Activated CD4-positive, CD25-positive, alpha-beta regulatory T cell treated with anti-CD3 and anti-CD28 coated beads, Interleukin-2, amount 50 U/mL, for 16 hours (primary cell): ENCODE measurements around the gene SNW1.
A peak's percentile ranks its signal among the peaks of the same experiment; 100 is the strongest.
"Not testable (repeated sequence)": the region's sequence is repeated elsewhere in the genome, so short reads cannot be mapped to it uniquely, and the experiment has no call there.

Experiments used
- DNase-seq: peaks from one replicate; pipeline ENCODE4 v3.0.0-alpha.2; 2020; ENCODE audit warnings: low read depth, low spot score

Gene SNW1

DNA sequence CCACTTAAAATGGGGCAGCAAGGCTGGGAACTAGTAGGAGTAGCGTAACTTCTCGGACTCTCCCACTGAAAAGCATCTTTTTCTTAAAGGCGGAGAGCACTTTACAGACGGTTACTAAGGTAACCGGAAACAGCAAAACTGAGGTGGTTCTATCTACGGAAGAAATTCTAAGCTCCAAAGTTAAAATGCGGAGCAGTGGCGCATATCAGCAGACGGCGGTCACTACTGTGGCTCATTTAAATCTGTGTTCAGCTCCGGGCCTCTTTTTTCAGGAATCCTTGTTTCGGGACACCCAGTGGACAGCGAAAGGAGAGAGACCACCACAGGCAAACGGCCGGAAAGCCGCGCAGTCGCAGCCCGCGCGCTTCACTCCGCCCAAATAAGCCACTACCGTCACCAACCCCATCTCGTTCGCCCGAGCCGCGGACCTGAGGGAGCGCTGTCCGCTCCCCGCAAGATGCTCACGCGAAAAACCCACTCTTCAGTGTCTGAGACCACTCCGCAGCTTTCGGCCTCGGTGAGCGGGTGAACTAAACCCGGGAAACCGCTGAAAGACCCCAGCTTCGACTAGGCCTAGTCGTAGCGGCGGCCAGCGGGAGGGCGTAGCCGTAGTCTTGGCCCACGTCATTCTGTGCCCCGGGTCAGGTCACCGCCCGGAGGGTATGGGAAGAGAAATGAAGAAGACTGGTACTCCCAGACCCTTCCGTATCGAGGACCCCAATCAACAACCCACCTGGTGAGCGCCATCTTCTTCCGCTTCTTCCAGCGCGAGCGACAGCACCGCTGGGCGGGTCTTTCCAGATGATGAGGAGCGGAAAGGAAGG, at the start of gene SNW1:
Gene SNW1, minus strand, starts transcription at position 776 of the 824 bp plus-strand sequence. Its CDS starts 29 bp downstream, at position 747.
- DNase-seq, result peak; percentile 88

DNA sequence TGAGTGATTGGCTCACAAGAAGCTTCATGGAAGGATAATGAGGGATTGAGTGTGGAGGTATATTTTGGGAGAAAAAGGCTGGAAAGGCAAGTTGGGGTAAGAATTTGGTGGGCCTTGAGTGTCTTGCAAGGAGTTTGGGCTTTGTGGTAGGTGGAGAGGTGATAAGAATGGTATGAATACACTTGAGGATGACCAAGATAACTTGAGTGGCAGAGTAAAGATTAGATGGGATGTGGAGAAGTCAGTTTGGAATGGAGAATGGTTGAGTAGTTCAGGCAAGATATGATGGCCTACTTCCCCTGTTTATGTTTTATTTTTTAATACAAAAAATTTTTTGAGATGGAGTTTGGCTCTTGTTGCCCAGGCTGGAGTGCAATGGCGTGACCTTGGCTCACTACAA, 48.1 kb upstream of the SNW1 start:
- DNase-seq, result no peak

DNA sequence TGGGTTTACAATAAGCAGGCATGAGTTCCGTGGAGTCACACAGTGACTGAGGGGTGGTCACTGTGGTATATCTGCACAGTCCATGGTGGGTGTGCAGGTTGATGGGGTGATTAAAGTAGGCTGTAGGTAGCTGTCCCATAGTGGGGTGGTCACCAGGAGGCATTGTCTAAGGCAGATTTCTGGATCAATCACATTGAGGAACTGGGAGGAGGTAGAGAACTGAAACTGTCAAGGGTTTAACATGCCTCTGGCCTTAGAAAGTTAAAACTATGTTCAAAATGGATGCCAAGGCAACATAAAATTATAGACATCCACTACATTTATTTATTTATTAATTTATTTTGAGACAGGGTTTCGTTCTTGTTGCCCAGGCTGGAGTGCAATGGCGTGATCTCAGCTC, 47.3 kb upstream of the SNW1 start:
- DNase-seq, result no peak

DNA sequence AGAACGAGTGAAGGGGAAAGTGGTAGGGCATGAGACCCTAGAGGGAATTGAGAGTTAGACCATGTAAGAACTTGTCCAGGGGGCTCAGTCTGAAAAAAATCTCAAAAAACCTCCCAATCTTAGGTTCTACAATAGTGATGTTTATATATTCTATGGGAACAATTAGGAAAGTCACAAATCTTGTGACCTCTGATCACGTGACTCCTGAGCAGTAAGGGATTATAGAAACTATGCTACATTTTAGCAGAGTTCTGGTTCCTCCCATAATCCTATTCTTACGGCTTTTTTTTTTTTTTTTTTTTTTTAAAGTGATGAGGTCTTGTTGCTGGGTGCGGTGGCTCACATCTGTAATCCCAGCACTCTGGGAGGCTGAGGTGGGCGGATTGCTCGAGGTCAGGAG, 44.8 kb upstream of the SNW1 start:
- no peak for DNase-seq

DNA sequence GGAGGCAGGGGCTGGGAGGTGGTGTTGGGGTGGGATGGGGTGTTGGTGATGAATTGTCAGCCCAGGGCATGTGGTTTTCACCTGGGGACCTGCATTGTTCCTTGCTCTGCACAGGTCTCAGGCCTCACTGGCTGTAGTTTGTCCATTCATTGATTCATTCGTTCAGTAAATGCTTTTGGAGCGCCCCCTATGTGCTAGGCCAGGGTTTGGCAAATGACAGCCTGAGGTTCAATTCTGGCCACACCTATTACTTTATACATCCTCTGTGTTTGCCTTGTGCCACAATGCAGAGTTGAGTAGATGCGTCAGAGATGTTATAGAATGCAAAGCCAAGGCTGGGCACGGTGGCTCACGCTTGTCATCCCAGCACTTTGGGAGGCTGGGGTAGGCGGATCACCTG, 43.6 kb upstream of the SNW1 start:
- no peak for DNase-seq

DNA sequence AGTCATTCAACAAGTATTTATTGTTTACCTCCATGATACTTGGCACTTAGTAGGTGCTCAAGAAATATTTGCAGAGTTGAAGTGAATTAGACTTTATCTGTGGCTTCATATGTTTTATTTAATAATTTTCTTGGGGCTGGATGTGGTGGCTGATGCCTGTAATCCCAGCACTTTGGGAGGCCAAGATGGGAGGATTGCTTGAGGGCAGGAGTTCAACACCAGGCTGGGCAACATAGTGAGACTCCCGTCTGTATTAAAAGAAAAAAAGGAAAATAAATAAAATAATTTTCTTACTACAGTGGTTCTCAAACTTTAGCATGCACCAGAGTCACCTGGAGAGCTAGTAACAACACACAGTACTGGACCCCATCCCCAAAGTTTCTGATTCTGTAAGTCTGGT, 39.9 kb upstream of the SNW1 start:
- DNase-seq, result no peak

DNA sequence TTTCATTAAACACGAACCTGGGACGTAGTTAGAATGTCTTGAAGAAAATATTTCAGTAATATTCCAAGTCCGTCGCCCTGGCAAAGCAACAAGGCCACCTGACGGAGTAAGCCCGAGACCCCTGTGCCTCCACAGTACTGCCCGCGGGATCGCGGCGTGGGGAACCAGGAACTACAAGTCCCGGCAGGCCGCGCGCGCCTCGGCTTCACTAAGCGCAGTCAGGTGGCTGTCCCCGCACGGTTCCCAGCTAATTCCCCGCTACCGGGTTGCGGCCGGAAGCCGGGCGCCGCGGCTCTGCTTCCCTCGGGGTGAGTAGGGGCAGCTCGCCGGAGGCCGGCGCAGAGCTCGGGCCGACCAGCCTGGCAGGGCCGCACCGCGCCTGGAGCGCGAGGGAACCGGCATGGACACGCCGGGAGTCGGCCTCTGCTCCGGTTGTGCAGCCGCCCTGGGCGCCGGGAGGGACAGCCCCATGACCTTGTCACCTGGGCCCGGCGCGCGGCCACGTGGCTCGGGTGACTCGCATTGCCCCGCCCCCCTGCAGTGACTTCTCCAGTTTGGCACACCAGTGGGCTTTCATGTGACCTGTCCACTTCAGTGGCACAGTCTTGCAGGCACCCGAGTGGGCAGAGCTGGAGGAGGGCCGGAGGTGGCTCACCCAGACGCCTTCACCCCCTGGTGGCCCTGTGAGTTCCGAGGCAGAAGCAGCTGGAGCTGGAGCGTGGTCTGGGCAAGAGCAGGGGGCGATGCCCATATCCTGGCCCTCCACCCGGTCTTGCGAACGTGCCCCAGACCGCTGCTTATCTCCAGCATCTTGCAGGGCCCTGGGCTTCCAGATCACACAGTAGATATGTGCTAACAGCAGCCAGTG, 39.1 kb upstream of the SNW1 start, which contains the start of gene ADCK1:
Gene ADCK1, plus strand, starts transcription at position 247 of the 868 bp plus-strand sequence. CDS start 18,870 bp downstream, outside the sequence.
- peak; percentile 58 for DNase-seq

DNA sequence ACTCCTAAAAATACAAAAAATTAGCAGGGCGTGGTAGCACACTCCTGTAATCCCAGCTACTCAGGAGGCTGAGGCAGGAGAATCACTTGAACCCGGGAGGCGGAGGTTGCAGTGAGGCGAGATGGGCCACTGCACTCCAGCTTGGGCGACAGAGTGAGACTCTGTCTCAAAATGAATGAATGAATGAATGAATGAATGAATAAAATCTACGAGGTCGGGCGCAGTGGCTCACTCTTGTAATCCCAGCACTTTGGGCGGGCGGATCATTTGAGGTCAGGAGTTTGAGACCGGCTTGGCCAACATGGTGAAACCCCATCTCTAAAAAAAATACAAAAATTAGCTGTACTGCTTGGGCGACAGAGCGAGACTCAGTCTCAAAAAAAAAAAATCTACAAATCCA, 38.5 kb upstream of the SNW1 start:
- DNase-seq, result not testable (repeated sequence)

DNA sequence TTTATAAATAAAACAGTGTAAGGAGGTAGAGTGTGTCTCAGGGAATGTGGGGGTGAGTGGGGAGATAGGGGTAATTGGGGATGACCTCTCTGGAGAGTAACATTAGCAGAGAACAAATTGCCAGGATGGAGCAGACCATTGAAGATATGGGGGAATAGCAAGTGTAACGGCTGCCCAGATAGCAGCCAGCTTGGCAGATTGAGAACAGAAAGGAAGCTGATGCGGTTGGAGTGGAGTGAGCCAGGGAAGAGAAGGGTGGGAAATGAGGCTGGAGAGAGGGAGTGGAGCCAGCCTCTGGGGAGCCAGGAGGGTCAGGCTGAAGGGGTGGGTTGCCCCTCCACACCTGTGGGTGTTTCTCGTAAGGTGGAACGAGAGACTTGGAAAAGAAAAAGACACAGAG, 33.4 kb upstream of the SNW1 start:
- no peak for DNase-seq

DNA sequence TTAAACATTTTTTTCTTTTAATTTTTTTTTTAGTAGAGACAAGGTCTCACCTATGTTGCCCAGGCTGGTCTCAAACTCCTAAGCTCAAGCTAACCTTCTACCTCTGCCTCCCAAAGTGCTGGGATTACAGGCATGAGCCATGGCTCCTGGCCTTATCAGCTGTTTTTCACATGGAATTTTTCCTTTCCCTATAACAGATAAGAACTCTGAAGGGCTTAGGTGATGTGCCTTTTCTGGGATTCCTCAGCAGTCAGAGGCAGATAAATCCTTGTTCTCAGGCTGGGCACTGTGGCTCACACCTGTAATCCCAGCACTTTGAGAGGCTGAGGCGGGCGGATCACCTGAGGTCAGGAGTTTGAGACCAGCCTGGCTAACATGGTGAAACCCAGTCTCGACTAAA, 32.3 kb upstream of the SNW1 start:
- not testable (repeated sequence) for DNase-seq

DNA sequence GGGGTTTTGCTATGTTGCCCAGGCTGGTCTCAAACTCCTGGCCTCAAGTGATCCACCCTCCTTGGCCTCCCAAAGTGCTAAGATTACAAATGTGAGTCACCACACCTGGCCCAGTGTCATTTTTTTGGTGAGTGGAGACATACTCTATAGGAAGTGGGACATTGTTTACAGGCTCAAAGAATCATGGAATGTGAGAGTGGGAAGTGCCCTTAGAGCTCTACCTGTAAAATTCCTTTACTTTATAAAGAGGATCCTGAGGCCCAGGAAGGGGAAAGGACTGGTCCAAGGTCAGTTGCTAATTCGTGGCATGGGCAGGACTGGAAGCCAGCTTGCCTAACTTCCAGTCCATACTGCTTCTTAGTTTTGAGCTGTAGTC, 30.3 kb upstream of the SNW1 start:
- DNase-seq, result no peak

DNA sequence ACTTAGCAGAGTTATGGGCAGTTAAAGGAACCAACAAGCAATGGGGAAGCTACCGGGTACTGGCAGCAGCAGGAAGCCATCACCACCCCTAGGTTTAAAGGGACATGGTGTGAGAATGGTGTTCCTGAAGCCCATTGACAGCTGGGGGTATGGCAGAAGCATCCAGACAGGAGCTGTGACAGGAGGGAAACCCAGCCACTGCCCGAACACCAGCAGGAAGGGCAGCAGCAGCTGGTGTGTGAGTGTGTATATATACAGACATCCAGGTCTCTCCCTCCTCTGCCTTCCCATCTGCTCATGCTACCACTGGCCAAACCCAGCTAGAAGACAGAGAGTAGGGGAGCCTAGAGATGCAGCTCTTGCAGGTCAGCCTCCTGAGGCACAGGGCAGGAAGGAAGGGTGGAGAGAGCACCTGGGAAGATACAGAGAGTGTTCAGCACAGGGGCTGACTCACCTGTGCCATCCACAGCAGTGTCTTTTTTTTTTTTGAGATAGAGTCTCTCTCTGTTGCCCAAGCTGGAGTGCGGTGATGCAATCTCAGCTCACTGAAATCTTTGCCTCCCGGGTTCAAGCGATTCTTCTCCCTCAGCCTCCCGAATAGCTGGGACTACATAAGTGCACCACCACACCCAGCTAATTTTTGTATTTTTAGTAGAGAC, 29.7 kb upstream of the SNW1 start:
- DNase-seq, result no peak

DNA sequence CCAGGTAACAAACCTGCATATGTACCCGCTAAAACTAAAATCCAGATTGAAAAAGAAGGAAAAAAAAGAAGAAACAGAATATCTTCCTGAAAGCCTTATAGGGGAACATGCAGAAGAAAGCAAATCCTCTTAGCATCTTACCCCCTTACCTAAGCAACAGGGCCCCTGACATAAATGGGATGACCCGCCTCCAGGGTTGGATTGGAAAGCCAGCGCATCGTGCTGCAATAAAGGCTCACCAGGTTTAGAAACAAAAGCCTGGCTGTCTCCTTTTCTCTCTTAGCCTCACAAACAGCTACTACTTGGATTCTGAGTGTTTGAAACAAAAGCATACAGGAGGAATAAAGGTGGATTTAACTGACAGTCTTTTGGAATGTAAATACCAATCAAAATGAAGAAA, 25.2 kb upstream of the SNW1 start:
- no peak for DNase-seq

DNA sequence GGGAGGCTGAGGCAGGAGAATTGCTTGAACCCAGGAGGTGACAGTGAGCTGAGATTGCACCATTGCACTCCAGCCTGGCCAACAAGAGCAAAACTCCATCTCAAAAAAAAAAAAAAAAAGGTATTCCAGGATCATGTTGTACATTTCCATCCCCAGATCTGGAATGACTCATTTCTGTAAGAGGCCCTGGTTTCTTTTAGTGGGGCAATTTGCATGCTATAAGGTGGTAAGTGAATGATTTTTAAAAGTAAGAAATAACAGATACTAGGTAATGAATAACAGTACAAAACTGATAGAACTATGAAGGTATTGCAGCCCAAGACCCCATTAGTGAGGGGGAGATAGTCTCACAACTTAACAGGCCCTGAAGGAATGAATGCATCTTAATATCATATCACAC, 21.2 kb upstream of the SNW1 start:
- no peak for DNase-seq

DNA sequence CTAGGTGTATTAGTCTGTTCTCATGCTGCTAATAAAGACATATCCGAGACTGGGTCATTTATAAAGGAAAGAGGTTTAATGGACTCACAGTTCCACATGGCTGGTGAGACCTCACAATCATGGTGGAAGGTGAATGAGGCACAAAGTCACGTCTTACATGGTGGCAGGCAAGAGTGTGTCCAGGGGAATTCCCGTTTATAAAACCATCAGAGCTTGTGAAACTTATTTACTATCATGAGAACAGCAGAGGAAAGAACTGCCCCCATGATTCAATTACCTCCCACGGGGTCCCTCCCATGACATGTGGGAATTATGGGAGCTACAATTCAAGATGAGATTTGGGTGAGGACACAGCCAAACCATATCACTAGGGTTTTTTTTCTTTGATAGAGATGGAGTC, 13.0 kb upstream of the SNW1 start:
- DNase-seq, result not testable (repeated sequence)

DNA sequence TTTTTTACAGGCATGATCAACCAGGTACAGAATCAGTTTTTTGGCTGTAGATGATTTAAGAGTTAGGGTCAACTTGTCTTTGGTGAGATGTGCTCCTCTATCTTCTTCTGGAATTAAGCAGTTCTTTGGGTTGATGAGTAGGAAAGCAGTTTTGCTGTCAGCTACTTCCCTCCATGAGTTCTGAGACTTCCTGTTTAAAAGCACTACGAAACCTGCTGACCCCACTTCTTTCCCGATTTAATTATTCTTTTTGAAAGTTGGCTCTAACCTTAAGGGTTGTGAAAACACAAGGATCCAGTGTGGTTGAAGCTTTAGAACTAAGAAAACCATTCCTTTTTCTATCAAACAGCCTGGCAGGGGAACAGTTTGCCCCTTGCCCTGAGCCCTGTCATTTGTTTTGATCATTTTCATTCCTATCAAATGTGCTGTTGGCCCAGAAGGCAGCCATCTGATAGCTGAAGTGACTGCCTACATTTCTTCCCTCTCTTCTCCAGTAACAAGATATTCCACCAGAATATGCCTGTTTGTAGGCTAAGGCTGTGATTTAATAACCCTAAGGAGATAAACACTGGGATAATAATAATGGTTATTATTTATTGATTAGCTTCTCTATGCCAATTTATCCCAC, 7.6 kb upstream of the SNW1 start:
- DNase-seq, result not testable (repeated sequence)

DNA sequence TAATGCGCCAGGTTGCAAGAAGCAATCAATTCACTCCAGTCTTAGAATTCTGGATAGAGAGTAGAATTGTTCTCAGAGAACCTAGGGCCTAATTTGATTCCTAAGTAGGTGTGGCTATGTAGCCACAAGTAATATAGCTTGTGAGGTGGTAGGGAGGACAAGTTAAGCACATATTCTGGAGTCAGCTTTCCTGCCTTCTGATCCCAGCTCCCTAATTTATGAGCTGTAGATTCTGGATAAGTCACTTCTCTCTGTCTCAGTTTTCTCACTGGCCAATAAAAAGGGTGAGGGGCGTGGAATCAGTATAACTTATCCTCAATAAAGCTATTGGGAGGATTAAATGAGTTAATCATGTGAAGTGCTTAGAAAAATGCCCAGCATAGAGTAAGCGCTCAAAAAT, 3.0 kb upstream of the SNW1 start:
- DNase-seq, result no peak

DNA sequence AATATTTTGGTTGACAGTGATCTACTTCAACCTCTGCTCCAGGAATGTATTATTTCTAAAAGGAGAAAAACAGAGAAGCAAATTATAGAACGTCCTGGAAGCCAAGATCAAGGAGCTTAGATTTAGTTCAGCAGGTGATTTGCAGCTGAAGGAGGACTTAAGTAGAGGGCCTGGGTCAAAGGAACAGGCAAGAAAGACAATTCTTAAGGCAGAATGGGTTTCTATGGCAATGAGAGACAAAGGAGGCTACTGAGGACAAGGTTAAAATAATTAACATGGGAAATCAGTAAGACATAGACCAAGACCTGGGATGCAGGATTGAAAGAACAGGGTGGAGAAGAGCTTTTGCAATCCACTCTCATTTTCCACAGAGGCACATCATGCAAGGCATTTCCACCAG, 2.4 kb upstream of the SNW1 start:
- no peak for DNase-seq

DNA sequence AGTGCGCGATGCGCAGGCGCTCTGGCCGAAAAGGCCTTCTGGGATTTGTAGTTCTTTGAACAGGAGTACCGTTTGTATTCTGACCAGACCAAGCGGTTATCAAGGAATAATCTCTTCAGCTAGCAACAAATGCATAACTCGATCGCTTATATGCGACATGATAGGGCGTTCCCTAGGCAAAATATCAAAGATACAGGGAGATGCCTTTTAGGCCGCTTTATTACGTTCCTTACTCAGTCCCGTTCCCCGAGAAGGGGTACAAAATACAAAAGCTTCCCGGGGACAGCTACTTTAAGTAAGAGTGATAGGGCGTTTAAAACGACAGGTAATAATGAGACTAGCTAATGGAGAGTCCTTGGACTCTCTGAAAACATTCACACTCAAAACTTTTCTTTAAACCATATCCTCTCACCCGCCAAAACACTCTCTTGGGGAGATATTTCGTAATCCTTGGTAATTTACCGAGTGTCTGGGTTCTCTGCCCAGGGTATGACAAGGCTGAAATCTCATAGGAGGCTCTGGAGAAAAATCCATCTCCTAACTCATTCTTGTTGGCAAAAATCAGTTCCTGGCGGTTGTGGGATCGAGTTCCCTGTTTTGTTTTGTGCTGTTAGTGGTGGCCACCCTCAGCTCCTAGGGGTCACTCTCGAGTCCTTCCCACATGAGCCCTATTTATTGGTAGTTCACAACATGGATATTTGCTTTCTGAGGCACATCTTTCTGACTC, 412 bp upstream of the SNW1 start:
- no peak for DNase-seq

DNA sequence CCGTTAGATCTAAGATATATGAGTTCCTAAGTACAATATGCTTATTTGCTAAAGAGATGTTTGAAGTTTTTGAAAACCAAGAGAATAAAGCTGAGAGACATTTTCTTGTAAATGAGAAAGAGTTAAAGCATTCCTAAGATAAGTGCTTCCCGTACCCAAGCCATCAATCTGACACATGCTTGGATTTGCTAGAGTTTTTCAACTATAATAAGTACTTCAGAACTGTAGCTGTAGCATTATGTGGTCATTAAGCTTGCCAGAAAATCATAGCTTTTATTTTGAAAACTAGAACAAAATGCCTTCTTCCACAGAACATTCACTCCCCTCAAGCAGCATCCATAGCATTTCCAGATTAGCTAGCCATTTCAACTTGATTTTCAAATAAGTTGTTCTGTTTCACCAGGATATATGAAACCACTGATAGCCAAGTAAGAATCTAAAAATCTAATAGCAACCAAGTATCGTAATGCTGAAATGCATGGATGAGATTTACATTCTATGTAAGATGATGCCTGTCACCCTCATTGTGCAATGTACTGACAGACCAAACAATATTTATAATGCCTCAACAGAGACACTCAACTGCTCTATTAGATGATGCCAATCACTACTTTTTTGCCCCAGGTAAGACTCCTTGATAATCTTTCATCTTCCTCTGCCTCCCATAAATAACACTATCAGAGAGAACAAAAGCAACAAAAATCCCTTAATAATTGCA, 8.0 kb downstream of the SNW1 start:
- no peak for DNase-seq
